K562 (cell line): ENCODE results near the gene ZNF554. TPM values are rescaled to one million over a fixed set of nuclear protein-coding genes. Genes with fewer than 3 reads are reported as not detected.

Experiments
- ATAC-seq: fragments of 200-7000 bp; cut with Tn5 transposase; 3 replicates; pipeline ENCODE4 v1.9.1; 2020; ENCODE audit warnings: moderate library complexity
- BruUV-seq: library from RNA; stranded (reverse); fragments of 400-500 nt; replicated peaks from 2 replicates; lab custom pipeline; 2021; lab: Mats Ljungman, UMichigan
- CTCF ChIA-PET: fragments of 300-600 bp; formaldehyde crosslinking; extraction: SDS; loops from one replicate; lab custom pipeline; 2021; ENCODE audit warnings: low intra/inter-chr PET ratio; lab: Yijun Ruan, JAX
- POLR2A ChIA-PET: fragments of 300-600, 350-650 bp; sonication (Branson Sonifier 250); formaldehyde crosslinking; extraction: SDS; loops from one replicate; lab custom pipeline; 2021; ENCODE audit warnings: antibody characterized with exemption, inconsistent platforms; lab: Yijun Ruan, JAX
- DNase-seq, 4 experiments: peaks; one replicate each; pipeline versions ENCODE4 v3.0.0 to v3.0.0-alpha.2; 2011 to 2018; ENCODE audit warnings: low spot score in 3 of 4, mixed read lengths in 3 of 4; ENCODE audit errors: extremely low read depth in 1 of 4
- FAIRE-seq: peaks from 2 replicates; lab custom pipeline; 2011; peaks lifted over from hg19 to GRCh38; lab: Jason Lieb, UNC
- H2AFZ ChIP-seq: 2 replicates; pipeline ENCODE4 v1.6.0; 2011; ENCODE audit warnings: low read depth, low read length, control low read depth, inconsistent platforms
- H3K27ac ChIP-seq: fragments of 200-600 bp; 3 replicates; pipeline ENCODE4 v1.8.0; 2011; ENCODE audit warnings: low read depth, mild to moderate bottlenecking, control low read depth, inconsistent platforms, low read length, moderate library complexity, mixed read lengths; ENCODE audit errors: extremely low read depth
- H3K27me3 ChIP-seq, 2 experiments: fragments of 300-600 bp in 1 of 2; 2 replicates in 1 of 2; 3 replicates in 1 of 2; pipeline versions ENCODE4 v1.6.0 to v1.8.0; 2011; ENCODE audit warnings: inconsistent platforms in 2 of 2, low read length in 2 of 2, mild to moderate bottlenecking in 1 of 2, mixed read lengths in 1 of 2, moderate library complexity in 1 of 2; ENCODE audit not compliant: control insufficient read depth in 2 of 2, insufficient read depth in 2 of 2
- H3K36me3 ChIP-seq: fragments of 300-600 bp; 3 replicates; pipeline ENCODE4 v1.8.0; 2011; ENCODE audit warnings: mild to moderate bottlenecking, low read length, inconsistent platforms; ENCODE audit not compliant: control insufficient read depth, insufficient read depth
- H3K4me1 ChIP-seq, 2 experiments: fragments of 200-600 bp in 1 of 2; replicated peaks in 1 of 2; 2 replicates in 1 of 2; 3 replicates in 1 of 2; pipeline versions ENCODE4 v1.5.1 to v1.8.0; 2011; ENCODE audit warnings: inconsistent platforms in 2 of 2, low read length in 2 of 2, mild to moderate bottlenecking in 1 of 2, mixed read lengths in 1 of 2, moderate library complexity in 1 of 2; ENCODE audit not compliant: control insufficient read depth in 2 of 2, insufficient read depth in 2 of 2
- H3K4me2 ChIP-seq: 2 replicates; pipeline ENCODE4 v1.6.1; 2011; ENCODE audit warnings: low read length, control low read depth, inconsistent platforms, mixed read lengths; ENCODE audit not compliant: insufficient read depth
- H3K4me3 ChIP-seq: fragments of 200-600 bp; sonication (generic), shearing (Covaris generic); 2 replicates; pipeline ENCODE4 v1.5.1; 2016; ENCODE audit warnings: control low read depth, inconsistent platforms
- H3K79me2 ChIP-seq: fragments of 200-600 bp; 3 replicates; pipeline ENCODE4 v1.8.0; 2011; ENCODE audit warnings: low read length, inconsistent platforms; ENCODE audit not compliant: control insufficient read depth, insufficient read depth
- H3K9ac ChIP-seq, 2 experiments: 2 replicates each; pipeline versions ENCODE4 v1.6.0 to v1.6.1; 2011; ENCODE audit warnings: low read depth in 2 of 2, low read length in 2 of 2, control low read depth in 1 of 2, inconsistent platforms in 1 of 2, mild to moderate bottlenecking in 1 of 2, mixed read lengths in 1 of 2; ENCODE audit not compliant: insufficient read depth in 1 of 2
- H3K9me1 ChIP-seq: one replicate; pipeline ENCODE4 v1.6.0; 2011; ENCODE audit warnings: inconsistent platforms, mild to moderate bottlenecking, low read length, moderate library complexity; ENCODE audit not compliant: control insufficient read depth, insufficient read depth
- H3K9me3 ChIP-seq: replicated peaks from 2 replicates; pipeline ENCODE4 v1.5.1; 2011; ENCODE audit warnings: low read depth, low read length, inconsistent platforms; ENCODE audit not compliant: control insufficient read depth, insufficient read depth
- H4K20me1 ChIP-seq: replicated peaks from 2 replicates; pipeline ENCODE4 v1.6.1; 2011; ENCODE audit warnings: low read length, inconsistent platforms, mixed read lengths; ENCODE audit not compliant: control insufficient read depth, insufficient read depth
- BCL6 ChIP-seq: fragments of 250-450 bp; sonication (Bioruptor Pico); IDR thresholded peaks from 2 replicates; pipeline ENCODE4 v1.4.0; 2020
- BMI1 ChIP-seq: fragments of 150-350 bp; IDR thresholded peaks from 2 replicates; pipeline ENCODE4 v1.6.1; 2014; ENCODE audit warnings: low read length
- DPF2 ChIP-seq: fragments of 450-650 bp; IDR thresholded peaks from 2 replicates; pipeline ENCODE4 v1.6.1; 2016
- EGR1 ChIP-seq: fragments of 450-650 bp; conservative IDR thresholded peaks from 2 replicates; pipeline ENCODE4 v1.6.1; 2017; ENCODE audit warnings: mild to moderate bottlenecking
- ETS2 ChIP-seq: IDR thresholded peaks from 2 replicates; pipeline ENCODE4 v1.6.1; 2016; ENCODE audit warnings: borderline replicate concordance, missing genetic modification characterization, mild to moderate bottlenecking, moderate library complexity, missing compliant biosample characterization; ENCODE audit not compliant: poor library complexity, severe bottlenecking
- GATA2 ChIP-seq: sonication (generic); formaldehyde crosslinking; IDR thresholded peaks from 2 replicates; pipeline ENCODE4 v1.4.0; 2020; ENCODE audit warnings: mild to moderate bottlenecking, missing genetic modification reagents
- MEF2A ChIP-seq: IDR thresholded peaks from 2 replicates; pipeline ENCODE4 v1.6.1; 2011; ENCODE audit warnings: low read depth, mild to moderate bottlenecking, low read length, moderate library complexity; ENCODE audit not compliant: control insufficient read depth
- MTA2 ChIP-seq: fragments of 450-650 bp; IDR thresholded peaks from 2 replicates; pipeline ENCODE4 v1.6.1; 2016; ENCODE audit warnings: low read depth
- POLR3G ChIP-seq: IDR thresholded peaks from 2 replicates; pipeline ENCODE4 v1.6.1; 2011; ENCODE audit not compliant: insufficient read length, insufficient replicate concordance; ENCODE audit errors: extremely low read depth
- RCOR1 ChIP-seq, 2 experiments: IDR thresholded peaks; 2 replicates each; pipeline ENCODE4 v1.6.1; 2012; ENCODE audit warnings: low read depth in 2 of 2, low read length in 2 of 2, borderline replicate concordance in 1 of 2, improper control_type of control experiment in 1 of 2
- SOX6 ChIP-seq: fragments of 450-650 bp; IDR thresholded peaks from 2 replicates; pipeline ENCODE4 v1.6.1; 2014; ENCODE audit warnings: mild to moderate bottlenecking
- ZNF217 ChIP-seq: sonication (generic); formaldehyde crosslinking; IDR thresholded peaks from 2 replicates; pipeline ENCODE4 v1.8.0; 2022; ENCODE audit warnings: mild to moderate bottlenecking, missing genetic modification reagents
- ZNF778 ChIP-seq: fragments of 450-650 bp; formaldehyde crosslinking; IDR thresholded peaks from 2 replicates; pipeline ENCODE4 v1.4.0; 2020; ENCODE audit warnings: mild to moderate bottlenecking, moderate library complexity
- ZNF780A ChIP-seq: fragments of 250-450 bp; sonication (Bioruptor Pico); IDR thresholded peaks from 2 replicates; pipeline ENCODE4 v1.5.0; 2021; ENCODE audit warnings: mild to moderate bottlenecking
- WGBS: fragments of 100-300 bp; shearing (Covaris generic); methylation state at CpG from one replicate; pipeline ENCODE4 v1.1.6; 2016; ENCODE audit warnings: low coverage, mixed read lengths; ENCODE audit not compliant: insufficient coverage; ENCODE audit errors: missing lambda C conversion rate; 5-methylcytosine and 5-hydroxymethylcytosine counted together
- in situ Hi-C: fragments of 300-500 bp; cut with MboI; formaldehyde crosslinking; loops from 4 replicates; pipeline ENCODE4 v1.15.0; 2018; ENCODE audit warnings: inconsistent platforms, mixed read lengths
- intact Hi-C: fragments of 100-400 bp; cut with micrococcal nuclease; formaldehyde crosslinking; loops from 2 replicates; pipeline ENCODE4 v1.14.2; 2022
- polyA plus RNA-seq, 8 experiments: library from polyadenylated mRNA; depleted of rRNA in 4 of 8; stranded (reverse) in 5 of 8; unstranded in 3 of 8; fragments of >200 nt; fragmentation: Nextera tagmentation in 2 of 8; fragmentation: Illumina TruSeq in 1 of 8; extraction: Ambion mirVana in 2 of 8; extraction: Trizol in 1 of 8; gene quantifications; 2 replicates each; pipeline versions ENCODE4 v1.2.1 to v1.2.3, GENCODE V29; 2011 to 2014; ENCODE audit warnings: inconsistent platforms in 1 of 8, missing spikeins in 1 of 8
- total RNA-seq, 7 experiments: library from RNA; depleted of rRNA in 6 of 7; stranded (reverse); fragments of >200 nt in 6 of 7; fragmentation: Illumina TruSeq in 2 of 7; extraction: Trizol in 2 of 7; gene quantifications; 2 replicates each; pipeline versions ENCODE4 v1.2.1 to v1.2.3, GENCODE V29; 2011 to 2021; ENCODE audit warnings: low replicate concordance in 1 of 7
- TF ChIP-seq, protein P1 (sequence below): fragments of 450-650 bp; formaldehyde crosslinking; IDR thresholded peaks from 2 replicates; pipeline ENCODE4 v1.4.0; 2022; ENCODE audit warnings: mild to moderate bottlenecking, moderate library complexity
- TF ChIP-seq, protein P2 (sequence below): sonication (generic); IDR thresholded peaks from 2 replicates; pipeline ENCODE4 v1.6.1; 2016
- TF ChIP-seq, protein P3 (sequence below): fragments of 250-450 bp; sonication (Bioruptor Pico); IDR thresholded peaks from 2 replicates; pipeline ENCODE4 v1.8.0; 2021; ENCODE audit warnings: mild to moderate bottlenecking, moderate library complexity
- TF ChIP-seq, protein P4 (sequence below): fragments of 450-650 bp; IDR thresholded peaks from 2 replicates; pipeline ENCODE4 v1.6.1; 2018; ENCODE audit warnings: mild to moderate bottlenecking, low read depth; ENCODE audit not compliant: partially characterized antibody

ZNF554 gene
- total and polyA plus RNA-seq, 9 of the 15 experiments (the other 6 are each of a cell fraction or from before 2014, with no cell fraction given) = 0.07 to 1.8 (median 1.1) TPM

DNA sequence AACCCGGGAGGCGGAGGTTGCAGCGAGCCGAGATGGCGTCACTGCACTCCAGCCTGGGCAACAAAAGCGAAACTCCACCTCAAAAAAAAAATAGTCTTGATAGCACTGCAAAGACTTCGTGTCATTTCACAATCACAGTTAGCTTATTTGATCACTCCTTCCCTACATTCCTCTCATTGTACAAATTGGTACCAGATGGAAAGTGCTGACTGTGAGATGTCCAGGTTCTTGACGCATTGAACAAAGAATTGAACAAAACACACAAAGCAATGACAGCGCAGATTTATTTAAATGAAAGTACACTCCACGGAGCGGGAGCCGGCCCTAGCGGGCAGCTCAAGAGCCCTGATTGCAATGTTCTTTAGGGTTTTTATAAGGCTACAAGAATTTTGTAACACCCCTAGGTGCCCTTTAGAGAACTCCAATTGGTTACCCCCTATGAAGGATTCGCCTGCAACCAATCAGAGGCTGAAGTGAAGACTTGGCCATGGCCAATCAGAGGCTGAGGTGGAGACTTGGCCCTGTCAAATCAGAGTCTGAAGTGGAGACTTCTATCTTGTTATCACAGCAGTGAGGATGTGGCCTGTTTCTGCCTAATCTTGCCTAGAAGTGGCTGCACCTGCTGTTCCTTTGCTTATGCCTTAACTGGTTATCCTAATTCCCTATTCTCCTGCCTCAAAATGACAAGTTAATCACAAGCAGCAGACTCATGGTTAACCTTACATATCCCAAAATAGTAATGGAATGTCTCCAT is 64.2 kb downstream of the ZNF554 start:
- DNase-seq = peak in 2 of 4 experiments; percentile 39 to 48
- WGBS = 24% methylated on average over 14 of the region's 14 CpGs
- TF ChIP-seq, protein P1, sequence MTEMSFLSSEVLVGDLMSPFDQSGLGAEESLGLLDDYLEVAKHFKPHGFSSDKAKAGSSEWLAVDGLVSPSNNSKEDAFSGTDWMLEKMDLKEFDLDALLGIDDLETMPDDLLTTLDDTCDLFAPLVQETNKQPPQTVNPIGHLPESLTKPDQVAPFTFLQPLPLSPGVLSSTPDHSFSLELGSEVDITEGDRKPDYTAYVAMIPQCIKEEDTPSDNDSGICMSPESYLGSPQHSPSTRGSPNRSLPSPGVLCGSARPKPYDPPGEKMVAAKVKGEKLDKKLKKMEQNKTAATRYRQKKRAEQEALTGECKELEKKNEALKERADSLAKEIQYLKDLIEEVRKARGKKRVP (CRISPR knock-in tag) = no peak
- TF ChIP-seq GATA2 (peak; percentile 47), DPF2 (peak; percentile 38; the same call in 1 of the 2 replicates), ZNF217 (CRISPR knock-in tag) (no peak), EGR1 (no peak), MTA2 (peak; percentile 70), MEF2A (0 out of 2 replicates have a peak, but pooled peaks have one; percentile 34), ZNF778 (CRISPR knock-in tag) (no peak), SOX6 (0 out of 2 replicates have a peak, but pooled peaks have one; percentile 21), ETS2 (tag) (no peak), BMI1 (no peak), POLR3G (no peak), RCOR1 (IDR thresholded peaks at IDR 0.05; ENCODE audit: borderline replicate concordance in 1 of 2, low read depth in 2 of 2, low read length in 2 of 2) (peak in 1 of 2 experiments; percentile 79; a peak in 3 of 4 replicates), ZNF780A (CRISPR knock-in tag) (no peak), BCL6 (CRISPR knock-in tag) (no peak)
- TF ChIP-seq, protein P2, sequence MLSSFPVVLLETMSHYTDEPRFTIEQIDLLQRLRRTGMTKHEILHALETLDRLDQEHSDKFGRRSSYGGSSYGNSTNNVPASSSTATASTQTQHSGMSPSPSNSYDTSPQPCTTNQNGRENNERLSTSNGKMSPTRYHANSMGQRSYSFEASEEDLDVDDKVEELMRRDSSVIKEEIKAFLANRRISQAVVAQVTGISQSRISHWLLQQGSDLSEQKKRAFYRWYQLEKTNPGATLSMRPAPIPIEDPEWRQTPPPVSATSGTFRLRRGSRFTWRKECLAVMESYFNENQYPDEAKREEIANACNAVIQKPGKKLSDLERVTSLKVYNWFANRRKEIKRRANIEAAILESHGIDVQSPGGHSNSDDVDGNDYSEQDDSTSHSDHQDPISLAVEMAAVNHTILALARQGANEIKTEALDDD = peak; percentile 78
- TF ChIP-seq, protein P3, sequence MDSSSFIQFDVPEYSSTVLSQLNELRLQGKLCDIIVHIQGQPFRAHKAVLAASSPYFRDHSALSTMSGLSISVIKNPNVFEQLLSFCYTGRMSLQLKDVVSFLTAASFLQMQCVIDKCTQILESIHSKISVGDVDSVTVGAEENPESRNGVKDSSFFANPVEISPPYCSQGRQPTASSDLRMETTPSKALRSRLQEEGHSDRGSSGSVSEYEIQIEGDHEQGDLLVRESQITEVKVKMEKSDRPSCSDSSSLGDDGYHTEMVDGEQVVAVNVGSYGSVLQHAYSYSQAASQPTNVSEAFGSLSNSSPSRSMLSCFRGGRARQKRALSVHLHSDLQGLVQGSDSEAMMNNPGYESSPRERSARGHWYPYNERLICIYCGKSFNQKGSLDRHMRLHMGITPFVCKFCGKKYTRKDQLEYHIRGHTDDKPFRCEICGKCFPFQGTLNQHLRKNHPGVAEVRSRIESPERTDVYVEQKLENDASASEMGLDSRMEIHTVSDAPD (CRISPR knock-in tag) = no peak
- TF ChIP-seq, protein P4, sequence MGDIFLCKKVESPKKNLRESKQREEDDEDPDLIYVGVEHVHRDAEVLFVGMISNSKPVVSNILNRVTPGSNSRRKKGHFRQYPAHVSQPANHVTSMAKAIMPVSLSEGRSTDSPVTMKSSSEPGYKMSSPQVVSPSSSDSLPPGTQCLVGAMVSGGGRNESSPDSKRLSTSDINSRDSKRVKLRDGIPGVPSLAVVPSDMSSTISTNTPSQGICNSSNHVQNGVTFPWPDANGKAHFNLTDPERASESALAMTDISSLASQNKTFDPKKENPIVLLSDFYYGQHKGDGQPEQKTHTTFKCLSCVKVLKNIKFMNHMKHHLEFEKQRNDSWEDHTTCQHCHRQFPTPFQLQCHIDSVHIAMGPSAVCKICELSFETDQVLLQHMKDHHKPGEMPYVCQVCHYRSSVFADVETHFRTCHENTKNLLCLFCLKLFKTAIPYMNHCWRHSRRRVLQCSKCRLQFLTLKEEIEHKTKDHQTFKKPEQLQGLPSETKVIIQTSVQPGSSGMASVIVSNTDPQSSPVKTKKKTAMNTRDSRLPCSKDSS = no peak

More for the DNA sequence above, 64.2 kb downstream of the ZNF554 start:
- BruUV-seq = no TSS peak
- H3K4me2 ChIP-seq = no peak overlapping the region
- no peaks in the 10 kb centered on the region for H3K27me3 ChIP-seq
- H3K4me3 ChIP-seq = no peak overlapping the region
- H3K9me1 ChIP-seq = no peaks in the 10 kb centered on the region
- intact Hi-C loops (no loop called here), in situ Hi-C loops (no loop called here)
- H4K20me1 ChIP-seq = no peaks in the 10 kb centered on the region
- peak; percentile 35 for FAIRE-seq
- H3K36me3 ChIP-seq = no peaks in the 10 kb centered on the region
- H3K9me3 ChIP-seq = peaks cover 5% of the 10 kb centered on the region
- ChIA-PET POLR2A (interaction anchor here (0.7 to 1.1 kb wide), 2 partner anchors 19 to 688 kb away, joined by 3 read pairs; no protein-coding TSS in a partner anchor), CTCF (no interaction called here)
- no peak overlapping the region for H3K27ac ChIP-seq
- no peak overlapping the region for H3K9ac ChIP-seq
- H3K4me1 ChIP-seq = peaks cover 5 to 6% of the 10 kb centered on the region in 2 experiments; a peak in 3 of 5 replicates
- H3K79me2 ChIP-seq = no peaks in the 10 kb centered on the region
- ATAC-seq = peak; percentile 87
- H2AFZ ChIP-seq = no peak overlapping the region
